GM12878 (cell line): ENCODE data around the gene BBS5.

ENCODE experiments used
- BCL11A ChIP-seq: IDR thresholded peaks from 2 replicates; pipeline ENCODE4 v1.6.1; 2011; ENCODE audit warnings: low read depth, low read length
- CBX5 ChIP-seq: sonication (generic); IDR thresholded peaks from 2 replicates; pipeline ENCODE4 v1.6.1; 2016; ENCODE audit warnings: low read depth, moderate library complexity, mild to moderate bottlenecking, inconsistent platforms
- CTCF ChIP-seq, 3 experiments: IDR thresholded peaks in 2 of 3; conservative IDR thresholded peaks in 1 of 3; 2 replicates each; pipeline ENCODE4 v1.5.1; 2011; ENCODE audit warnings: low read depth in 3 of 3, low read length in 3 of 3, mild to moderate bottlenecking in 3 of 3, control low read depth in 2 of 3, moderate library complexity in 2 of 3, inconsistent platforms in 1 of 3, mixed read lengths in 1 of 3; ENCODE audit not compliant: control insufficient read depth in 2 of 3, insufficient read depth in 1 of 3; ENCODE audit errors: extremely low read depth in 1 of 3
- EZH2 ChIP-seq: IDR thresholded peaks from 2 replicates; pipeline ENCODE4 v1.6.1; 2012; ENCODE audit warnings: low read depth, mild to moderate bottlenecking, control low read depth, inconsistent platforms, low read length, borderline replicate concordance; ENCODE audit not compliant: control insufficient read depth
- GABPA ChIP-seq: IDR thresholded peaks from 2 replicates; pipeline ENCODE4 v1.6.1; 2014; ENCODE audit warnings: antibody characterized with exemption, low read depth, mild to moderate bottlenecking, inconsistent platforms
- HCFC1 ChIP-seq: fragments of 150-350 bp; IDR thresholded peaks from 2 replicates; pipeline ENCODE4 v1.6.1; 2014; ENCODE audit warnings: low read length
- JUNB ChIP-seq: IDR thresholded peaks from 2 replicates; pipeline ENCODE4 v1.6.1; 2016; ENCODE audit warnings: antibody characterized with exemption, mild to moderate bottlenecking
- MXI1 ChIP-seq: fragments of 150-350 bp; IDR thresholded peaks from 2 replicates; pipeline ENCODE4 v1.6.1; 2011; ENCODE audit warnings: low read depth, mild to moderate bottlenecking, inconsistent platforms, low read length, improper control_type of control experiment
- PKNOX1 ChIP-seq: fragments of 450-650 bp; IDR thresholded peaks from 2 replicates; pipeline ENCODE4 v1.6.1; 2016; ENCODE audit warnings: mild to moderate bottlenecking
- POLR2A ChIP-seq: IDR thresholded peaks from 2 replicates; pipeline ENCODE4 v1.6.1; 2011; ENCODE audit warnings: low read depth, mild to moderate bottlenecking, low read length
- RAD21 ChIP-seq: IDR thresholded peaks from 2 replicates; pipeline ENCODE4 v1.6.1; 2011; ENCODE audit warnings: mild to moderate bottlenecking, low read depth, low read length, moderate library complexity; ENCODE audit not compliant: insufficient read depth
- SIN3A ChIP-seq: IDR thresholded peaks from 2 replicates; pipeline ENCODE4 v1.6.1; 2012; ENCODE audit warnings: low read depth, low read length, improper control_type of control experiment
- SREBF2 ChIP-seq: IDR thresholded peaks from 2 replicates; pipeline ENCODE4 v1.6.1; 2012; ENCODE audit warnings: mild to moderate bottlenecking, low read length
- TF ChIP-seq, protein P1 (sequence below): IDR thresholded peaks from 2 replicates; pipeline ENCODE4 v1.6.1; 2011; ENCODE audit warnings: low read depth, mild to moderate bottlenecking, low read length, moderate library complexity, borderline replicate concordance; ENCODE audit errors: extremely low read depth

DNA sequence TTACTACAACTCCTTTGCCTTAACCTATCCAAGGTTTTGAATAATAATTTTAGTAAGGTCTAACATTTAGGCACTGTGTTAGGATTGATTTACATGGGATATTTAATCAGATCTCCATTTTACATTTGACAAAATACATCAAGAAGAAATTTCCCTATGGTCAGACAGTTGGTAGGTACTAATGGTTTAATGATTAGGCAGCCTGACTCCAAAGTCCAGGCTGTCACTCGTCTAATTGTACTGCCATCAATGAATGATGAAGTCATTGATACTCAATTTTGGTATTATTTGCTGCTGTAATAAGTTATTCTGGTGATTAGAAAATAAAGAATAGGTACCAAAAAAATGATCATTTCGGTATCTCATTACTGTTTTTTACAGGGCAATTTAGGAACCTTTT lies 14.1 kb downstream of the BBS5 start:
- TF ChIP-seq PKNOX1: no peak
- TF ChIP-seq GABPA: no peak
- TF ChIP-seq RAD21: no peak
- no peak for TF ChIP-seq EZH2
- TF ChIP-seq, protein P1, sequence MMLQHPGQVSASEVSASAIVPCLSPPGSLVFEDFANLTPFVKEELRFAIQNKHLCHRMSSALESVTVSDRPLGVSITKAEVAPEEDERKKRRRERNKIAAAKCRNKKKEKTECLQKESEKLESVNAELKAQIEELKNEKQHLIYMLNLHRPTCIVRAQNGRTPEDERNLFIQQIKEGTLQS: no peak
- TF ChIP-seq POLR2A: no peak
- TF ChIP-seq CBX5: no peak
- no peak for TF ChIP-seq SIN3A
- no peak for TF ChIP-seq CTCF (IDR thresholded peaks at IDR 0.05 in 2 of 3, conservative IDR thresholded peaks at IDR 0.05 in 1 of 3; ENCODE audit: control insufficient read depth in 2 of 3, extremely low read depth in 1 of 3, insufficient read depth in 1 of 3, low read depth in 3 of 3, low read length in 3 of 3)
- no peak for TF ChIP-seq BCL11A
- no peak for TF ChIP-seq SREBF2
- no peak for TF ChIP-seq JUNB
- no peak for TF ChIP-seq MXI1
- TF ChIP-seq HCFC1: no peak
